ENCODE measurements around the gene TTBK1. TPM values are rescaled to one million over a fixed set of nuclear protein-coding genes. Genes with fewer than 3 reads are reported as not detected.

The TTBK1 gene
- total RNA-seq, 1 experiment from 2014 or later: not detected

GRCh38 chr6:43304361-43304760, 61.1 kb downstream of the TTBK1 start:
- Histone ChIP-seq H3K4me3 (ENCODE audit: low read depth, low read length, poor library complexity, severe bottlenecking) (no peak overlapping the region), H3K27me3 (replicated peaks; ENCODE audit: insufficient read depth, low read depth, low read length, poor library complexity) (no peaks in the 10 kb centered on the region), H3K36me3 (ENCODE audit: insufficient read depth, low read length, poor library complexity, severe bottlenecking) (no peaks in the 10 kb centered on the region), H3K27ac (ENCODE audit: low read depth, low read length, poor library complexity, severe bottlenecking) (no peak overlapping the region), H3K4me1 (ENCODE audit: insufficient read depth, low read length, poor library complexity, severe bottlenecking) (no peaks in the 10 kb centered on the region), H3K9me3 (ENCODE audit: low read depth, low read length, poor library complexity, severe bottlenecking) (no peaks in the 10 kb centered on the region)
- TF ChIP-seq, protein P1, sequence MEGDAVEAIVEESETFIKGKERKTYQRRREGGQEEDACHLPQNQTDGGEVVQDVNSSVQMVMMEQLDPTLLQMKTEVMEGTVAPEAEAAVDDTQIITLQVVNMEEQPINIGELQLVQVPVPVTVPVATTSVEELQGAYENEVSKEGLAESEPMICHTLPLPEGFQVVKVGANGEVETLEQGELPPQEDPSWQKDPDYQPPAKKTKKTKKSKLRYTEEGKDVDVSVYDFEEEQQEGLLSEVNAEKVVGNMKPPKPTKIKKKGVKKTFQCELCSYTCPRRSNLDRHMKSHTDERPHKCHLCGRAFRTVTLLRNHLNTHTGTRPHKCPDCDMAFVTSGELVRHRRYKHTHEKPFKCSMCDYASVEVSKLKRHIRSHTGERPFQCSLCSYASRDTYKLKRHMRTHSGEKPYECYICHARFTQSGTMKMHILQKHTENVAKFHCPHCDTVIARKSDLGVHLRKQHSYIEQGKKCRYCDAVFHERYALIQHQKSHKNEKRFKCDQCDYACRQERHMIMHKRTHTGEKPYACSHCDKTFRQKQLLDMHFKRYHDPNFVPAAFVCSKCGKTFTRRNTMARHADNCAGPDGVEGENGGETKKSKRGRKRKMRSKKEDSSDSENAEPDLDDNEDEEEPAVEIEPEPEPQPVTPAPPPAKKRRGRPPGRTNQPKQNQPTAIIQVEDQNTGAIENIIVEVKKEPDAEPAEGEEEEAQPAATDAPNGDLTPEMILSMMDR (conservative IDR thresholded peaks at IDR 0.05; ENCODE audit: low read depth, low read length): no peak
- TF ChIP-seq EZH2 (IDR thresholded peaks at IDR 0.05; ENCODE audit: borderline replicate concordance, low read depth, low read length, poor library complexity, severe bottlenecking): no peak
- no TSS peak for BruUV-seq (replicated peaks)
- no peak for DNase-seq (ENCODE audit: low spot score)
- intact Hi-C loops (cut with micrococcal nuclease; ENCODE audit: unreplicated experiment): no loop called here
- CTCF ChIA-PET: no interaction called here
- POLR2A ChIA-PET (ENCODE audit: low non-redundant PET): no interaction called here

- intact Hi-C loops (cut with micrococcal nuclease; ENCODE audit: unreplicated experiment): no loop called here
- H3K9me3 ChIP-seq (ENCODE audit: low read depth, low read length, poor library complexity, severe bottlenecking): no peaks in the 10 kb centered on the region
- no peaks in the 10 kb centered on the region for H3K27me3 ChIP-seq (replicated peaks; ENCODE audit: insufficient read depth, low read depth, low read length, poor library complexity)
- H3K27ac ChIP-seq (ENCODE audit: low read depth, low read length, poor library complexity, severe bottlenecking): no peak overlapping the region
- BruUV-seq (replicated peaks): no TSS peak
- no peaks in the 10 kb centered on the region for H3K4me1 ChIP-seq (ENCODE audit: insufficient read depth, low read length, poor library complexity, severe bottlenecking)
- CTCF ChIA-PET: no interaction called here
- no peak for DNase-seq (ENCODE audit: low spot score)
- POLR2A ChIA-PET (ENCODE audit: low non-redundant PET): no interaction called here
- TF ChIP-seq, protein P1 (conservative IDR thresholded peaks at IDR 0.05; ENCODE audit: low read depth, low read length): no peak
- no peak for TF ChIP-seq EZH2 (IDR thresholded peaks at IDR 0.05; ENCODE audit: borderline replicate concordance, low read depth, low read length, poor library complexity, severe bottlenecking)
- H3K4me3 ChIP-seq (ENCODE audit: low read depth, low read length, poor library complexity, severe bottlenecking): no peak overlapping the region
- H3K36me3 ChIP-seq (ENCODE audit: insufficient read depth, low read length, poor library complexity, severe bottlenecking): no peaks in the 10 kb centered on the region
Measured at GRCh38 chr6:43304882-43305281, 61.6 kb downstream of the TTBK1 start.

- POLR2A ChIA-PET (ENCODE audit: low non-redundant PET): no interaction called here
- BruUV-seq (replicated peaks): no TSS peak
Measured at GRCh38 chr6:43306086-43306485, 62.8 kb downstream of the TTBK1 start.

More at GRCh38 chr6:43306086-43306485, 62.8 kb downstream of the TTBK1 start:
- Histone ChIP-seq H3K4me3 (ENCODE audit: low read depth, low read length, poor library complexity, severe bottlenecking) (no peak overlapping the region), H3K27me3 (replicated peaks; ENCODE audit: insufficient read depth, low read depth, low read length, poor library complexity) (no peaks in the 10 kb centered on the region), H3K36me3 (ENCODE audit: insufficient read depth, low read length, poor library complexity, severe bottlenecking) (no peaks in the 10 kb centered on the region), H3K4me1 (ENCODE audit: insufficient read depth, low read length, poor library complexity, severe bottlenecking) (no peaks in the 10 kb centered on the region), H3K27ac (ENCODE audit: low read depth, low read length, poor library complexity, severe bottlenecking) (no peak overlapping the region), H3K9me3 (ENCODE audit: low read depth, low read length, poor library complexity, severe bottlenecking) (no peaks in the 10 kb centered on the region)
- TF ChIP-seq, protein P1 (conservative IDR thresholded peaks at IDR 0.05; ENCODE audit: low read depth, low read length): no peak
- TF ChIP-seq EZH2 (IDR thresholded peaks at IDR 0.05; ENCODE audit: borderline replicate concordance, low read depth, low read length, poor library complexity, severe bottlenecking): no peak
- CTCF ChIA-PET: no interaction called here
- DNase-seq (ENCODE audit: low spot score): no peak
- intact Hi-C loops (cut with micrococcal nuclease; ENCODE audit: unreplicated experiment): no loop called here

All from A673 (cell line).